ENCODE data around the gene COA5. TPM values are rescaled to one million over a fixed set of nuclear protein-coding genes. Genes with fewer than 3 reads are reported as not detected.

Gene COA5
- total RNA-seq, 2 experiments from 2014 or later, result 21.6 to 25.3 TPM

DNA sequence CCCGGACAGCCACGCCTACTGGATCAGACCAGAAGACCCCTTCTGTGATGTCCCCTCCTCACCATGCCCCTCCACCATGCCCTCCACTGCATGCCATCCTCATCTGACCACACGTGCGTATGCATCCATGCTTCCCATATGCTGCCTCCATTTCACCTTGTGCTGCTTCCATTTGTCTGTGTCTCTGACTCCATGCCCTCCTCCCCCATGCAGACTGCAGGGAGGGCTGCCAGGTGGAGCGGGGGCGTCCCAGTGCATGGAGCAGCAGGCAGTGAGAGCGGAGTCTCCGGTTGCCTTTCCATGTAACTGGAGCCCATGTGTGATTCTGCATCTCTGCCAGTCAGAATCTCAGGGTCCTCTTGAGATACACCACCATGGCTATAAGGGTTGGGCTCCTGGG lies 52.6 kb downstream of the COA5 start:
- H3K36me3 Mint-ChIP-seq (ENCODE audit: low read depth), result peaks cover 90% of the 10 kb centered on the region
- peaks cover 85% of the 10 kb centered on the region for H3K4me1 Mint-ChIP-seq
- no peak overlapping the region for H3K27ac Mint-ChIP-seq
- ChIA-PET CTCF (interaction anchor here (1.4 kb wide), 1 partner anchor 18 kb away, joined by 3 read pairs; no protein-coding TSS in a partner anchor), POLR2A (no interaction called here)
- H3K9me3 Mint-ChIP-seq, result no peaks in the 10 kb centered on the region
- H3K27me3 Mint-ChIP-seq, result no peaks in the 10 kb centered on the region
- H3K4me3 Mint-ChIP-seq, result no peak overlapping the region
- no peak for DNase-seq

DNA sequence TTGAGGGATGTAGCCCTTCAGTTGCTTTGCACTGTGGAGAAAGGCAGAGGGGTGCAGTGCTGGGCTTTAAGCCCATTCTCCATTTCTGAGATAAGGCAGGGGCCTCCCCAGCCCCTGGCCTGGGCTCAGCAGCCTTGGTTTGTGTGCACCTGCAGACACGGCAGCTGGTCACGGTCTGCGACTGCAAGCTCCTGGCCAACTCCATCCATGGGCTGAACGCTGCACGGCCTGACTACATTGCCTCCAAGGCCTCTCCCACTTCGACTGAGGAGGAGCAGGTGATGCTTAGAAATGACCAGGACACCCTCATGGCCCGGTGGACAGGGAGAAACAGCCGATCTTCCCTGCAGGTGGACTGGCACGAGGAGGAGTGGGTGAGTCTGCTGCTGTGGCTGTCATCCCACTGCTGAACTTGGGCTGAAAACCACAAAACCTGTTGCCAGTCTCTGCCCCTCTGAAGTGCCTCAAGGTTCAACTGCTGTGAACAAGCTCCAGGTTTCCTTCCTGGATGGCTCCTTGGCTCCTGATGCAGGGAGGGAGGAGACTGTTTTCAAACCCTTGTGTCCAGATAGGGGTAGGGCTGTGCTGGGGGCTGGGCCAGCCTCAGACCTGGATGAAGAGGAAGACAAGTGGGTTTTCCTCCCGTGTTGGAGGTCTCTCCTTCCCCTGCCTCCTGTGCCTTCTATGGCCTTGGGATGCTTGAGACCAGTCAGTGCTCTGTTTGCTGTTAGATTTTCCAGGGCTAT lies 54.0 kb downstream of the COA5 start:
- no peak overlapping the region for H3K4me3 Mint-ChIP-seq
- no peaks in the 10 kb centered on the region for H3K27me3 Mint-ChIP-seq
- peaks cover 84% of the 10 kb centered on the region for H3K4me1 Mint-ChIP-seq
- peak overlapping the region; percentile 61 for H3K27ac Mint-ChIP-seq
- no peak for DNase-seq
- no peaks in the 10 kb centered on the region for H3K9me3 Mint-ChIP-seq
- ChIA-PET POLR2A (no interaction called here), CTCF (interaction anchor here (1.0 to 2.0 kb wide), 2 partner anchors 11 to 22 kb away, joined by 3 to 5 read pairs; no protein-coding TSS in a partner anchor)
- H3K36me3 Mint-ChIP-seq (ENCODE audit: low read depth), result peaks cover 82% of the 10 kb centered on the region

DNA sequence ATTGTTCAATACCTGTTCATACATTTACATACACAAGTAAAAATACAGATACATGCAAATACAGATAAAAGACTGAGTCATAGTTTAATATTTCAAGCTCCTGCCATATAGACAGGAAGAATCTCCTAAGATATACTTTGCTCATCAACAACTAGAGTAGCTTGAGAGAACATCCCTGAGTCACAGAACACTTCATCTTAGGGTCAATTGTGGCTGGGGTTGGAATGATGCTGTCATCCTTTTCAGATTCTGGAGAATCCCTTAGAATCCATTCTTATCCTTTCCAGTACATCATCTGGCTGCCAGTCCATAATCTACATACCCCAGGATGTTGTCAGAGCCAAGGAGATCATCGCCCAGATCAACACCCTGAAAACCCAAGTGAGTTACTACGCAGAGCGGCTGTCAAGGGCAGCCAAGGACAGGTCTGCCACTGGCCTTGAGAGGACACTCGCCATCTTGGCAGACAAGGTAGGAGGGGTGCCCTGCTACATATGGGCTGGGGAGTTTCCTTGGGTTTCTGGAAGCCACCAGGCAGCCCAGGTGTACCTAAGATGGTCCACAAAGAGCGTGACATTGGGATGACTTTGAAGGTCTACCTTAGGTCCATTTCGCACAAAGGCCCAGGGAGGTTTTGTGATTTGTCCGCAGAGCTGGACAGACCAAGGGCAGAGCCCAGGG lies 55.7 kb downstream of the COA5 start:
- ChIA-PET POLR2A (no interaction called here), CTCF (interaction anchor here (0.8 to 1.9 kb wide), 3 partner anchors 16 to 167 kb away, joined by 3 to 4 read pairs (median 4); no protein-coding TSS in a partner anchor)
- Mint-ChIP-seq H3K27me3 (no peaks in the 10 kb centered on the region), H3K36me3 (ENCODE audit: low read depth) (peaks cover 76% of the 10 kb centered on the region), H3K4me1 (peaks cover 81% of the 10 kb centered on the region), H3K4me3 (no peak overlapping the region), H3K27ac (peak overlapping the region; percentile 48), H3K9me3 (no peaks in the 10 kb centered on the region)
- no peak for DNase-seq

DNA sequence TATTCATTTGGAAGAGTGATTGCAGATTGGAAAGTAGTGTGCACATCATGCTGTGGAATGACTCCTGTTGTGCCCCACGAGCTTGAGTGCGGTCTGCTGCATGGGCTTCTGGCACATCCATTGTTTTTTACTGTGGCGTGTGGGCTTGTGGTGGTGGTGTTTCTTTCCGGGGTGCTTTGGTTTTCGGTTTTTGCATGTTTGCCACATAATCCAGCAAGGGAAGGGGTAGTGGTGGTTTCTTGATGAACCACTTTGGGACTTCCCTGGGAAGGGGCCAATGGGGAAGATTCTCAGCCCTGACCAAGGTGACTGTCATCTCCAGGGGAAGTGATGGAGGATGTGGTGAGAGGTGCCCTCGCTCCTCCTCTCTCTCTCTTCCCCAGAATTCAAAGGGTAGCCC lies 57.0 kb downstream of the COA5 start:
- peak overlapping the region; percentile 5 for H3K4me3 Mint-ChIP-seq
- no peaks in the 10 kb centered on the region for H3K9me3 Mint-ChIP-seq
- peaks cover 80% of the 10 kb centered on the region for H3K36me3 Mint-ChIP-seq (ENCODE audit: low read depth)
- DNase-seq, result peak; percentile 47
- POLR2A ChIA-PET, result no interaction called here
- peak overlapping the region; percentile 74 for H3K27ac Mint-ChIP-seq
- peaks cover 83% of the 10 kb centered on the region for H3K4me1 Mint-ChIP-seq
- CTCF ChIA-PET, result interaction anchor here (1.3 to 1.9 kb wide), 2 partner anchors 17 to 58 kb away, joined by 3 to 4 read pairs; no protein-coding TSS in a partner anchor
- H3K27me3 Mint-ChIP-seq, result no peaks in the 10 kb centered on the region

DNA sequence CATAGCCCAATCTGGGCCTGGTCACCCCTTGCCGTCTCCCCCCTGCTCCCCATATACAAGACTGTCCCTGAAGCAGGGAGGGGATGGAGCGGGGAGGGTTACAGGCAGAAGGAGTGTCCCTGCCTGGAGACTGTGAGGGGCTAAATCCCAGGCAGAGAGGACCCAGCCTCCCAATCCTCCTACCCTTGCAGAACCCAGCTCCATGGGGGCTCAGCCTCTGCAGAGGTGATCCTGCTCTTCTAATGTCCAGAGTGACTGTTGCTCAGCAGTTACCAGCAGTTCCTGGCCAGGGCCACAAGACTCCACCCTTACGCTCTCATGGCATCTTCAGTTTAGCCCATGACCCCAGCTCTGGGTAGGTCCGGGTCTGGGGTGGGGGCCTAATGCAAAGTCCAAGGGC lies 58.1 kb downstream of the COA5 start:
- ChIA-PET POLR2A (no interaction called here), CTCF (no interaction called here)
- Mint-ChIP-seq H3K36me3 (ENCODE audit: low read depth) (peaks cover 80% of the 10 kb centered on the region), H3K9me3 (no peaks in the 10 kb centered on the region), H3K27me3 (no peaks in the 10 kb centered on the region), H3K27ac (peak overlapping the region; percentile 21), H3K4me3 (no peak overlapping the region), H3K4me1 (peaks cover 80% of the 10 kb centered on the region)
- no peak for DNase-seq

Other genes starting within 250 kb of the COA5 start
- 100 to 1,000 TPM; 140 to 165 TPM for gene INPP4A, start 163.7 kb downstream of the COA5 start, total RNA-seq
- 10 to 100 TPM; 25.6 to 31.1 TPM for gene UNC50, start 77 bp upstream of the COA5 start, total RNA-seq
- 100 to 1,000 TPM in 1 of 2 experiments, 10 to 100 TPM in 1; 93.9 to 109 TPM for gene MGAT4A, start 122.6 kb upstream of the COA5 start, total RNA-seq